Neural cell (in vitro differentiated cells): ENCODE results near the gene RTP5. TPM values are rescaled to one million over a fixed set of nuclear protein-coding genes. Genes with fewer than 3 reads are reported as not detected.

Experiments used
- H2AFZ ChIP-seq: fragments of 200-600, 300-800 bp; sonication (generic), shearing (Covaris generic); 2 replicates; pipeline ENCODE4 v1.6.0; 2014; ENCODE audit warnings: low read depth, mild to moderate bottlenecking, antibody characterized with exemption, low read length, moderate library complexity
- H3F3A ChIP-seq: fragments of 200-600 bp; shearing (Covaris generic); 2 replicates; pipeline ENCODE4 v1.6.1; 2016; ENCODE audit warnings: mild to moderate bottlenecking, moderate library complexity, mixed read lengths, antibody characterized with exemption, low read length; ENCODE audit not compliant: insufficient read depth, poor library complexity, severe bottlenecking
- H3K27ac ChIP-seq: fragments of 200-600, 300-800 bp; sonication (generic), shearing (Covaris generic); 2 replicates; pipeline ENCODE4 v1.5.1; 2014; ENCODE audit warnings: mild to moderate bottlenecking, low read length, moderate library complexity
- H3K27me3 ChIP-seq: fragments of 300-800, 200-600 bp; sonication (generic), shearing (Covaris generic); 2 replicates; pipeline ENCODE4 v1.6.0; 2014; ENCODE audit warnings: mild to moderate bottlenecking, low read depth, low read length, moderate library complexity; ENCODE audit not compliant: insufficient read depth
- H3K36me3 ChIP-seq: fragments of 300-800, 200-600 bp; sonication (generic), shearing (Covaris generic); 2 replicates; pipeline ENCODE4 v1.5.1; 2014; ENCODE audit warnings: mild to moderate bottlenecking, antibody characterized with exemption, low read length, moderate library complexity; ENCODE audit not compliant: insufficient read depth
- H3K4me2 ChIP-seq: fragments of 300-800, 200-600 bp; sonication (generic), shearing (Covaris generic); 2 replicates; pipeline ENCODE4 v1.6.0; 2014; ENCODE audit warnings: mild to moderate bottlenecking, low read length
- H3K4me3 ChIP-seq: fragments of 300-800, 200-600 bp; sonication (generic), shearing (Covaris generic); 2 replicates; pipeline ENCODE4 v1.5.1; 2014; ENCODE audit warnings: mild to moderate bottlenecking, low read length, moderate library complexity
- H3K79me2 ChIP-seq: fragments of 200-600 bp; shearing (Covaris generic); replicated peaks from 2 replicates; pipeline ENCODE4 v1.6.0; 2014; ENCODE audit warnings: mild to moderate bottlenecking, low read length, moderate library complexity; ENCODE audit not compliant: insufficient read depth
- H3K9ac ChIP-seq: fragments of 300-800, 200-600 bp; sonication (generic), shearing (Covaris generic); 2 replicates; pipeline ENCODE4 v1.6.1; 2016; ENCODE audit warnings: mild to moderate bottlenecking, low read length, mixed read lengths
- H3K9me2 ChIP-seq: fragments of 200-600 bp; shearing (Covaris generic); 2 replicates; pipeline ENCODE4 v1.6.1; 2016; ENCODE audit warnings: mild to moderate bottlenecking, low read length, mixed read lengths; ENCODE audit not compliant: insufficient read depth
- H3K9me3 ChIP-seq: fragments of 200-600, 300-800 bp; sonication (generic), shearing (Covaris generic); 2 replicates; pipeline ENCODE4 v1.6.1; 2016; ENCODE audit warnings: mild to moderate bottlenecking, mixed run types, low read length, moderate library complexity, mixed read lengths
- H4K20me1 ChIP-seq: fragments of 200-600 bp; shearing (Covaris generic); 2 replicates; pipeline ENCODE4 v1.6.1; 2016; ENCODE audit warnings: mild to moderate bottlenecking, mixed run types; ENCODE audit not compliant: insufficient read depth
- EP300 ChIP-seq: fragments of 450-650 bp; conservative IDR thresholded peaks from 2 replicates; pipeline ENCODE4 v1.6.1; 2014; ENCODE audit warnings: antibody characterized with exemption, mild to moderate bottlenecking, moderate library complexity; ENCODE audit not compliant: poor library complexity, severe bottlenecking
- EZH2 ChIP-seq: fragments of 200-600, 300-800 bp; shearing (Covaris generic), sonication (generic); IDR thresholded peaks from 2 replicates; pipeline ENCODE4 v1.6.1; 2014; ENCODE audit warnings: antibody characterized with exemption, low read length, borderline replicate concordance, mild to moderate bottlenecking; ENCODE audit not compliant: insufficient read depth, poor library complexity, severe bottlenecking
- MXI1 ChIP-seq: fragments of 450-650 bp; conservative IDR thresholded peaks from 2 replicates; pipeline ENCODE4 v1.6.1; 2014; ENCODE audit warnings: antibody characterized with exemption, mild to moderate bottlenecking; ENCODE audit not compliant: poor library complexity, severe bottlenecking
- POLR2AphosphoS5 ChIP-seq: IDR thresholded peaks from 2 replicates; pipeline ENCODE4 v1.6.1; 2012
- RAD21 ChIP-seq: fragments of 450-650 bp; conservative IDR thresholded peaks from 2 replicates; pipeline ENCODE4 v1.6.1; 2014; ENCODE audit warnings: antibody characterized with exemption, mild to moderate bottlenecking, moderate library complexity
- SMC3 ChIP-seq: fragments of 450-650 bp; conservative IDR thresholded peaks from 2 replicates; pipeline ENCODE4 v1.6.1; 2014; ENCODE audit warnings: antibody characterized with exemption, mild to moderate bottlenecking, moderate library complexity; ENCODE audit not compliant: poor library complexity
- TAF1 ChIP-seq: IDR thresholded peaks from 2 replicates; pipeline ENCODE4 v1.6.1; 2012; ENCODE audit warnings: low read depth
- polyA plus RNA-seq: library from polyadenylated mRNA; depleted of rRNA; stranded (reverse); fragments of >200 nt; gene quantifications from 2 replicates; pipeline ENCODE4 v1.2.3, GENCODE V29; 2014
- TF ChIP-seq, protein P1 (sequence below): IDR thresholded peaks from 2 replicates; pipeline ENCODE4 v1.6.1; 2012; ENCODE audit warnings: borderline replicate concordance
- TF ChIP-seq, protein P2 (sequence below): fragments of 450-650 bp; IDR thresholded peaks from 2 replicates; pipeline ENCODE4 v1.5.1; 2014; ENCODE audit warnings: antibody characterized with exemption, mild to moderate bottlenecking, moderate library complexity; ENCODE audit not compliant: poor library complexity, severe bottlenecking

RTP5 gene
- polyA plus RNA-seq, 1 donor from 2014 or later, result 1.8 TPM

DNA sequence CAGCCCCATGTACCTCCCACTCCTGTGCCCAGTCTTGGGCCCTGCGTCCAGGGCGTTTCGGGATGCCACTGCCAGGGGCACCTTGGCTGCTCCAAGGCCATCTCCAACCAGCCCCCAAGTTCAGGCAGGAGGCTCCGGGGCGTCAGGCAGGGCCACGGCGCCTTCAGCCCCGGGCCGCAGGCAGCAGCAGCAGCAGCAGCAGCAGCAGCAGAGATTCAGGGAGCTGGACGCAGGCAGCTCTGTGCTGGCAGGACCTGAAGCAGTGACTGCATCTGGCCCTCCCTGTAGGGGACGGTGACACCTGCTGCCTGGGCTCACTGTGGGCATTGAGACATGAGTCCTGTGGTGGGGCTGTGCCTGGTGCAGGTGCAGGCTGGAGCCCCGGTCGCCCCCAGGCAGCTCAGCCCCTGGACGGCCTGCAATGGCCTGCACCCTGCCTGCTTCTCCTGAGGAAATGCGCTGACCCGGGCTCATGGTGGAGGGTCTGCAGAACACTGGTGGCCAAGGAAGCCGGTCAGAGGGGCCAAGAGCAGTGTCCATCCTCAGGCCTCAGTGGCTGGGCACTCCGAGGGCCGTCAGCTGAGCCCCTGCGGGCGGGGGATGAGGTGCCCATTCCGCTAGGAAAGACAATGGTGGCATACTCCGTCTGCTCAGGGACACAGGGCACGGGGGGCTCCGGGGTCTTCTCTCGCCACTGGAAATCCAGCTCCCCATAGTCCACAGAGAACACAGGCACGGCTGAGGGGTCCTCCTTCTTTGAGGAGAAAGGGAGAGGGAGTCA lies 18.8 kb upstream of the RTP5 start:
- no peaks in the 10 kb centered on the region for H3K9me3 ChIP-seq
- no peak overlapping the region for H3K4me3 ChIP-seq
- TF ChIP-seq, protein P1, sequence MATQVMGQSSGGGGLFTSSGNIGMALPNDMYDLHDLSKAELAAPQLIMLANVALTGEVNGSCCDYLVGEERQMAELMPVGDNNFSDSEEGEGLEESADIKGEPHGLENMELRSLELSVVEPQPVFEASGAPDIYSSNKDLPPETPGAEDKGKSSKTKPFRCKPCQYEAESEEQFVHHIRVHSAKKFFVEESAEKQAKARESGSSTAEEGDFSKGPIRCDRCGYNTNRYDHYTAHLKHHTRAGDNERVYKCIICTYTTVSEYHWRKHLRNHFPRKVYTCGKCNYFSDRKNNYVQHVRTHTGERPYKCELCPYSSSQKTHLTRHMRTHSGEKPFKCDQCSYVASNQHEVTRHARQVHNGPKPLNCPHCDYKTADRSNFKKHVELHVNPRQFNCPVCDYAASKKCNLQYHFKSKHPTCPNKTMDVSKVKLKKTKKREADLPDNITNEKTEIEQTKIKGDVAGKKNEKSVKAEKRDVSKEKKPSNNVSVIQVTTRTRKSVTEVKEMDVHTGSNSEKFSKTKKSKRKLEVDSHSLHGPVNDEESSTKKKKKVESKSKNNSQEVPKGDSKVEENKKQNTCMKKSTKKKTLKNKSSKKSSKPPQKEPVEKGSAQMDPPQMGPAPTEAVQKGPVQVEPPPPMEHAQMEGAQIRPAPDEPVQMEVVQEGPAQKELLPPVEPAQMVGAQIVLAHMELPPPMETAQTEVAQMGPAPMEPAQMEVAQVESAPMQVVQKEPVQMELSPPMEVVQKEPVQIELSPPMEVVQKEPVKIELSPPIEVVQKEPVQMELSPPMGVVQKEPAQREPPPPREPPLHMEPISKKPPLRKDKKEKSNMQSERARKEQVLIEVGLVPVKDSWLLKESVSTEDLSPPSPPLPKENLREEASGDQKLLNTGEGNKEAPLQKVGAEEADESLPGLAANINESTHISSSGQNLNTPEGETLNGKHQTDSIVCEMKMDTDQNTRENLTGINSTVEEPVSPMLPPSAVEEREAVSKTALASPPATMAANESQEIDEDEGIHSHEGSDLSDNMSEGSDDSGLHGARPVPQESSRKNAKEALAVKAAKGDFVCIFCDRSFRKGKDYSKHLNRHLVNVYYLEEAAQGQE, result no peak
- TF ChIP-seq, protein P2, sequence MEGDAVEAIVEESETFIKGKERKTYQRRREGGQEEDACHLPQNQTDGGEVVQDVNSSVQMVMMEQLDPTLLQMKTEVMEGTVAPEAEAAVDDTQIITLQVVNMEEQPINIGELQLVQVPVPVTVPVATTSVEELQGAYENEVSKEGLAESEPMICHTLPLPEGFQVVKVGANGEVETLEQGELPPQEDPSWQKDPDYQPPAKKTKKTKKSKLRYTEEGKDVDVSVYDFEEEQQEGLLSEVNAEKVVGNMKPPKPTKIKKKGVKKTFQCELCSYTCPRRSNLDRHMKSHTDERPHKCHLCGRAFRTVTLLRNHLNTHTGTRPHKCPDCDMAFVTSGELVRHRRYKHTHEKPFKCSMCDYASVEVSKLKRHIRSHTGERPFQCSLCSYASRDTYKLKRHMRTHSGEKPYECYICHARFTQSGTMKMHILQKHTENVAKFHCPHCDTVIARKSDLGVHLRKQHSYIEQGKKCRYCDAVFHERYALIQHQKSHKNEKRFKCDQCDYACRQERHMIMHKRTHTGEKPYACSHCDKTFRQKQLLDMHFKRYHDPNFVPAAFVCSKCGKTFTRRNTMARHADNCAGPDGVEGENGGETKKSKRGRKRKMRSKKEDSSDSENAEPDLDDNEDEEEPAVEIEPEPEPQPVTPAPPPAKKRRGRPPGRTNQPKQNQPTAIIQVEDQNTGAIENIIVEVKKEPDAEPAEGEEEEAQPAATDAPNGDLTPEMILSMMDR, result no peak
- TF ChIP-seq MXI1 (no peak), EZH2 (no peak), TAF1 (no peak), SMC3 (no peak), EP300 (no peak), POLR2AphosphoS5 (no peak), RAD21 (no peak)
- no peaks in the 10 kb centered on the region for H3K27me3 ChIP-seq
- no peak overlapping the region for H3K4me2 ChIP-seq
- H3F3A ChIP-seq, result no peaks in the 10 kb centered on the region
- no peaks in the 10 kb centered on the region for H3K79me2 ChIP-seq
- no peaks in the 10 kb centered on the region for H4K20me1 ChIP-seq
- H3K27ac ChIP-seq, result no peak overlapping the region
- H3K9me2 ChIP-seq, result no peaks in the 10 kb centered on the region
- no peak overlapping the region for H2AFZ ChIP-seq
- H3K9ac ChIP-seq, result no peak overlapping the region
- no peaks in the 10 kb centered on the region for H3K36me3 ChIP-seq

DNA sequence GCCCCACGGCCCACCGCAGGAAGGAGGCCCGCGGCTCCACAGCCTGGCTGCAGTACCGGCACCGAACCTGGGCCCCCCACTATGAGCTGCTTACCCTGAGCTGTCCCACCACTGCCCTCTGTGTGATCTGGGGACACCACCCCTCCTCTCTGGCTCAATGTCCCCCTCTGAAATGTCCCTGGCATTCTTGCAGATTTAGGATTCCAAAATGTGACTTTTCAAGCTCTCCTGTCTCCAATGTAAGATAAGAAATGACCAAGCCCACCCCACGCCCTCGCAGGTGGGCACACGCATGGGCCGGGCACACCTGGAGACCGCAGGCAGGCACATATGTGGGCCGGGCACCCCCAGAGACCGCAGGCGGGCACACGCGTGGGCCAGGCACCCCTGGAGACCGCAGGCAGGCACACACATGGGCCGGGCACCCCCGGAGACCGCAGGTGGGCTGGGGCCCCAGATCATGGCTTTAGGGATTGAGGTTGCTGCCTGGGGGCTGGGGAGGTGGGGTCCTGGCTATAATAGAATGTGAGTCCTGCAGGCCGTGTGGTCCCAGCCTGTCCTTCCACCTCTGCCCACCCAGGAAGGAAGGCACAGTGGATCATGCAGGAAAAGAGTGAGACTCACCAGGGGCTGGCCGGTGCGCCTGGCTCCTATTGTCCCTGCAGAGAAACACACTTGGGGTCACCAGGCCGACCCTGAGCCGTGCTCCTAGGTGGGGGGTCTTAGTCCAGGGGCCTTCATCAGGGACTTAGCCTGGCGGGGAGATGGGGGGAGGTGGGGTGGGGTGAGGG lies 18.0 kb upstream of the RTP5 start:
- no peak overlapping the region for H3K4me2 ChIP-seq
- no peaks in the 10 kb centered on the region for H3K36me3 ChIP-seq
- no peak overlapping the region for H3K9ac ChIP-seq
- no peaks in the 10 kb centered on the region for H3K9me2 ChIP-seq
- H3K79me2 ChIP-seq, result no peaks in the 10 kb centered on the region
- no peak overlapping the region for H2AFZ ChIP-seq
- H3F3A ChIP-seq, result no peaks in the 10 kb centered on the region
- no peak overlapping the region for H3K4me3 ChIP-seq
- H3K27me3 ChIP-seq, result no peaks in the 10 kb centered on the region
- H4K20me1 ChIP-seq, result no peaks in the 10 kb centered on the region
- TF ChIP-seq, protein P1, result no peak
- TF ChIP-seq SMC3 (no peak), TAF1 (no peak), EZH2 (no peak)
- TF ChIP-seq, protein P2, result no peak
- no peaks in the 10 kb centered on the region for H3K9me3 ChIP-seq
- H3K27ac ChIP-seq, result no peak overlapping the region
